IMR-90 (cell line): Measurements from ENCODE around the gene ZNF827. TPM values are rescaled to one million over a fixed set of nuclear protein-coding genes. Genes with fewer than 3 reads are reported as not detected.

Experiments used
- ATAC-seq: fragments of 200-7000 bp; cut with Tn5 transposase; 2 replicates; pipeline ENCODE4 v1.9.1; 2020; ENCODE audit warnings: low read depth, mild to moderate bottlenecking, moderate library complexity
- BruUV-seq: library from RNA; stranded (reverse); fragments of 400-500 nt; replicated peaks from 2 replicates; lab custom pipeline; 2021; lab: Mats Ljungman, UMichigan
- CTCF ChIA-PET: fragments of 300-600 bp; formaldehyde crosslinking; extraction: SDS; loops from one replicate; lab custom pipeline; 2021; ENCODE audit warnings: antibody characterized with exemption; lab: Yijun Ruan, JAX
- POLR2A ChIA-PET: fragments of 300-600 bp; sonication (Branson Sonifier 250); formaldehyde crosslinking; loops from one replicate; lab custom pipeline; 2022; ENCODE audit warnings: antibody characterized with exemption; ENCODE audit not compliant: unreplicated experiment; lab: Charles Lee
- DNase-seq: peaks from one replicate; pipeline ENCODE4 v3.0.0; 2013
- H2AFZ ChIP-seq: replicated peaks from 2 replicates; pipeline ENCODE3; 2013; ENCODE audit warnings: low read length, mild to moderate bottlenecking; ENCODE audit not compliant: poor library complexity
- H2AK5ac ChIP-seq: 2 replicates; pipeline ENCODE4 v1.6.1; 2013; ENCODE audit warnings: low read depth, low read length, inconsistent platforms
- H2AK9ac ChIP-seq: replicated peaks from 2 replicates; pipeline ENCODE3; 2013; ENCODE audit warnings: mild to moderate bottlenecking, low read depth, low read length, moderate library complexity; ENCODE audit not compliant: poor library complexity
- H2BK120ac ChIP-seq: 2 replicates; pipeline ENCODE4 v1.6.1; 2013; ENCODE audit warnings: low read depth, low read length, inconsistent platforms
- H2BK15ac ChIP-seq: 3 replicates; pipeline ENCODE4 v1.6.1; 2013; ENCODE audit warnings: low read depth, low read length, inconsistent platforms
- H2BK20ac ChIP-seq: 2 replicates; pipeline ENCODE4 v1.6.1; 2013; ENCODE audit warnings: low read depth, mild to moderate bottlenecking, inconsistent platforms, low read length, moderate library complexity
- H2BK5ac ChIP-seq: 2 replicates; pipeline ENCODE4 v1.6.1; 2013; ENCODE audit warnings: mild to moderate bottlenecking, low read depth, low read length, inconsistent platforms; ENCODE audit not compliant: poor library complexity, severe bottlenecking
- H3K14ac ChIP-seq: replicated peaks from 2 replicates; pipeline ENCODE4 v1.6.1; 2013; ENCODE audit warnings: low read depth, low read length, inconsistent platforms
- H3K18ac ChIP-seq: 2 replicates; pipeline ENCODE4 v1.6.1; 2013; ENCODE audit warnings: low read depth, low read length, control low read depth
- H3K23ac ChIP-seq: 2 replicates; pipeline ENCODE4 v1.6.1; 2013; ENCODE audit warnings: low read depth, low read length, inconsistent platforms
- H3K27ac ChIP-seq: 2 replicates; pipeline ENCODE4 v1.5.1; 2013; ENCODE audit warnings: mild to moderate bottlenecking, control low read depth, low read length; ENCODE audit not compliant: insufficient read depth
- H3K27me3 ChIP-seq: 2 replicates; pipeline ENCODE4 v1.6.1; 2013; ENCODE audit warnings: low read length; ENCODE audit not compliant: control insufficient read depth, insufficient read depth
- H3K36me3 ChIP-seq: 2 replicates; pipeline ENCODE4 v1.6.1; 2013; ENCODE audit warnings: low read length, mixed read lengths; ENCODE audit not compliant: control insufficient read depth, insufficient read depth
- H3K4ac ChIP-seq: 2 replicates; pipeline ENCODE4 v1.6.1; 2013; ENCODE audit warnings: low read depth, low read length, inconsistent platforms
- H3K4me1 ChIP-seq: 2 replicates; pipeline ENCODE4 v1.6.1; 2013; ENCODE audit warnings: low read length, mixed read lengths; ENCODE audit not compliant: control insufficient read depth, insufficient read depth
- H3K4me2 ChIP-seq: 2 replicates; pipeline ENCODE4 v1.6.1; 2013; ENCODE audit warnings: low read depth, mild to moderate bottlenecking, control low read depth, low read length, moderate library complexity
- H3K4me3 ChIP-seq: 2 replicates; pipeline ENCODE4 v1.5.1; 2013; ENCODE audit warnings: low read depth, mild to moderate bottlenecking, control low read depth, low read length, moderate library complexity; ENCODE audit not compliant: insufficient read depth
- H3K56ac ChIP-seq: 2 replicates; pipeline ENCODE4 v1.6.1; 2013; ENCODE audit warnings: low read length, inconsistent platforms; ENCODE audit not compliant: insufficient read depth; ENCODE audit errors: extremely low read depth
- H3K79me1 ChIP-seq, 2 experiments: 2 replicates each; pipeline ENCODE4 v1.6.1; 2013; ENCODE audit warnings: low read length in 2 of 2, inconsistent platforms in 1 of 2, low read depth in 1 of 2
- H3K9ac ChIP-seq: 2 replicates; pipeline ENCODE4 v1.6.1; 2013; ENCODE audit warnings: low read depth, low read length, control low read depth
- H3K9me1 ChIP-seq: 2 replicates; pipeline ENCODE4 v1.6.1; 2013; ENCODE audit warnings: low read length, inconsistent platforms; ENCODE audit not compliant: insufficient read depth
- H3K9me3 ChIP-seq: 2 replicates; pipeline ENCODE4 v1.6.1; 2013; ENCODE audit warnings: low read length; ENCODE audit not compliant: control insufficient read depth, insufficient read depth
- H4K20me1 ChIP-seq: 2 replicates; pipeline ENCODE4 v1.6.1; 2013; ENCODE audit warnings: low read length, inconsistent platforms; ENCODE audit not compliant: insufficient read depth
- H4K5ac ChIP-seq: 2 replicates; pipeline ENCODE4 v1.6.1; 2013; ENCODE audit warnings: mild to moderate bottlenecking, low read depth, low read length, control low read depth
- H4K8ac ChIP-seq, 2 experiments: 2 replicates each; pipeline ENCODE4 v1.6.1; 2013; ENCODE audit warnings: low read depth in 2 of 2, low read length in 2 of 2, control low read depth in 1 of 2, inconsistent platforms in 1 of 2
- H4K91ac ChIP-seq: 2 replicates; pipeline ENCODE4 v1.6.1; 2013; ENCODE audit warnings: low read depth, low read length, inconsistent platforms; ENCODE audit not compliant: insufficient read depth
- CEBPB ChIP-seq: IDR thresholded peaks from 2 replicates; pipeline ENCODE4 v1.6.1; 2012; ENCODE audit warnings: low read depth, low read length, improper control_type of control experiment
- CHD1 ChIP-seq: IDR thresholded peaks from 2 replicates; pipeline ENCODE4 v1.6.1; 2012; ENCODE audit warnings: low read depth, low read length, improper control_type of control experiment
- CTCF ChIP-seq: conservative IDR thresholded peaks from 2 replicates; pipeline ENCODE4 v1.5.1; 2012; ENCODE audit warnings: mild to moderate bottlenecking, low read depth, low read length, improper control_type of control experiment
- MAFK ChIP-seq: IDR thresholded peaks from 2 replicates; pipeline ENCODE4 v1.6.1; 2012; ENCODE audit warnings: low read depth, low read length, improper control_type of control experiment
- MAZ ChIP-seq: IDR thresholded peaks from 2 replicates; pipeline ENCODE4 v1.6.1; 2012; ENCODE audit warnings: low read depth, mild to moderate bottlenecking, low read length, improper control_type of control experiment, moderate library complexity, borderline replicate concordance
- RCOR1 ChIP-seq: IDR thresholded peaks from 2 replicates; pipeline ENCODE4 v1.6.1; 2012; ENCODE audit warnings: mild to moderate bottlenecking, low read length, improper control_type of control experiment; ENCODE audit not compliant: insufficient replicate concordance
- SMC3 ChIP-seq: fragments of 150-350 bp; IDR thresholded peaks from 2 replicates; pipeline ENCODE4 v1.6.1; 2016; ENCODE audit warnings: low read depth, mild to moderate bottlenecking, antibody characterized with exemption, low read length, moderate library complexity
- WGBS, 2 experiments: methylation state at CpG; one replicate each; pipeline versions ENCODE4 v1.1.5 to v1.1.7; 2013; ENCODE audit warnings: missing lambda C conversion rate in 2 of 2; ENCODE audit not compliant: insufficient read length in 1 of 2; ENCODE audit errors: extremely low coverage in 2 of 2; 5-methylcytosine and 5-hydroxymethylcytosine counted together
- dilution Hi-C: fragments of 300-500 bp; cut with HindIII; formaldehyde crosslinking; loops from one replicate; pipeline ENCODE4 v1.14.3; 2018; ENCODE audit warnings: low sequenced_read_pairs; ENCODE audit not compliant: unreplicated experiment
- in situ Hi-C: fragments of 300-500 bp; cut with MboI; formaldehyde crosslinking; loops from 3 replicates; pipeline ENCODE4 v1.14.3; 2019; ENCODE audit warnings: low sequenced_read_pairs, inconsistent platforms, mixed read lengths
- intact Hi-C: fragments of 100-400 bp; cut with micrococcal nuclease; formaldehyde crosslinking; loops from 2 replicates; pipeline ENCODE4 v1.10.0; 2022
- polyA plus RNA-seq, 3 experiments: library from polyadenylated mRNA; depleted of rRNA; stranded (reverse); fragments of >200 nt; gene quantifications; 2 replicates each; pipeline ENCODE4 v1.2.3, GENCODE V29; 2012; ENCODE audit warnings: low replicate concordance in 1 of 3
- total RNA-seq: library from RNA; depleted of rRNA; stranded (reverse); fragments of >200 nt; gene quantifications from 2 replicates; pipeline ENCODE4 v1.2.3, GENCODE V29; 2012
- TF ChIP-seq, protein P1 (sequence below): fragments of 150-350 bp; IDR thresholded peaks from 2 replicates; pipeline ENCODE4 v1.6.1; 2016; ENCODE audit warnings: low read depth, mild to moderate bottlenecking, low read length, moderate library complexity, borderline replicate concordance

ZNF827 gene
- total and polyA plus RNA-seq, 2 of the 4 experiments (the other 2 are of a cell fraction) = 6.6 to 31.7 TPM

DNA sequence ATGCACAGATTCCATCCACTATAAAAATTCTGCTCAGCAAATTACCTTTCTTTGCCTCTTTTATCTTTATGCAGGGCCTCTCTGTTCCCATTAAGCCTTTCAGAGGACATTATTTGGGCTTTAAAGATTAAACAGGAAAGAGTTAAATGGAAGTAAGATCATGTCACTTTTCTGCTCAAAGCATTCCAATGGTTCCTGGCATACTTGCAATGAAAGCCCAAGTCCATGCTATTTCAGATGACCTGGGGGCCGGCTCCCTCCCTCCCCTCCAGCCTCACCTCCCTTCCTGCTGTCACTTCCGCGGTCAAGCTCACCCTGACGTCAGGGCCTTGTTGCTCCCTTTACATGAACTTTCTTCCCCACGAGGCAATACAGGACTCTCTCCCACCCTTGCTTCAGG lies 133.1 kb downstream of the ZNF827 start (continued):
- TF ChIP-seq CTCF = no peak

GRCh38 chr4:145804116-145804515 lies 134.5 kb downstream of the ZNF827 start:
- Histone ChIP-seq H2BK5ac (peak overlapping the region; percentile 90), H4K20me1 (no peaks in the 10 kb centered on the region), H4K8ac (peak overlapping the region in 1 of 2 experiments; percentile 54; a peak in 1 of 4 replicates), H3K4me3 (no peak overlapping the region), H3K56ac (no peak overlapping the region), H2AK9ac (no peak overlapping the region), H3K9me3 (0 out of 2 replicates have a peak, but pooled peaks cover under 1% of the 10 kb centered on the region), H2AK5ac (no peak overlapping the region), H2AFZ (no peak overlapping the region), H4K91ac (no peak overlapping the region), H2BK20ac (no peak overlapping the region), H3K4me2 (peak overlapping the region; percentile 33; the same call in 1 of the 2 replicates), H2BK15ac (no peak overlapping the region), H3K27ac (no peak overlapping the region), H3K27me3 (no peaks in the 10 kb centered on the region), H4K5ac (peak overlapping the region; percentile 60; the same call in 1 of the 2 replicates), H2BK120ac (peak overlapping the region; percentile 53; the same call in 1 of the 2 replicates), H3K9ac (no peak overlapping the region), H3K4ac (peak overlapping the region; percentile 17; the same call in 1 of the 2 replicates), H3K14ac (no peak overlapping the region), H3K23ac (no peak overlapping the region), H3K9me1 (peaks cover 6% of the 10 kb centered on the region), H3K36me3 (no peaks in the 10 kb centered on the region), H3K18ac (no peak overlapping the region; the same call in 1 of the 2 replicates), H3K79me1 (peaks cover 0 to 18% of the 10 kb centered on the region in 2 experiments; a peak in 3 of 4 replicates), H3K4me1 (peaks cover 10% of the 10 kb centered on the region)
- no peak for TF ChIP-seq SMC3
- no peak for TF ChIP-seq MAFK
- TF ChIP-seq, protein P1, sequence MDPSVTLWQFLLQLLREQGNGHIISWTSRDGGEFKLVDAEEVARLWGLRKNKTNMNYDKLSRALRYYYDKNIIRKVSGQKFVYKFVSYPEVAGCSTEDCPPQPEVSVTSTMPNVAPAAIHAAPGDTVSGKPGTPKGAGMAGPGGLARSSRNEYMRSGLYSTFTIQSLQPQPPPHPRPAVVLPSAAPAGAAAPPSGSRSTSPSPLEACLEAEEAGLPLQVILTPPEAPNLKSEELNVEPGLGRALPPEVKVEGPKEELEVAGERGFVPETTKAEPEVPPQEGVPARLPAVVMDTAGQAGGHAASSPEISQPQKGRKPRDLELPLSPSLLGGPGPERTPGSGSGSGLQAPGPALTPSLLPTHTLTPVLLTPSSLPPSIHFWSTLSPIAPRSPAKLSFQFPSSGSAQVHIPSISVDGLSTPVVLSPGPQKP = no peak
- TF ChIP-seq CEBPB = peak; percentile 95
- no peak for TF ChIP-seq CHD1
- no peak for TF ChIP-seq RCOR1
- no peak for TF ChIP-seq CTCF
- TF ChIP-seq MAZ = peak; percentile 63
- intact Hi-C loops (loop anchor here (2.0 to 10.0 kb wide), 3 partner anchors 69 to 629 kb away; partner anchors contain the start of gene MMAA), in situ Hi-C loops (no loop called here), dilution Hi-C loops (no loop called here)
- peak; percentile 95 for DNase-seq
- no TSS peak for BruUV-seq
- CTCF ChIA-PET = interaction anchor here (0.8 kb wide), 1 partner anchor 102 kb away, joined by 4 read pairs; no protein-coding TSS in a partner anchor
- ATAC-seq = peak; percentile 70
- POLR2A ChIA-PET = interaction anchor here (0.6 kb wide), 1 partner anchor 234 kb away, joined by 4 read pairs; no protein-coding TSS in a partner anchor
- no CpG with 5 or more reads among the region's 2 CpGs for WGBS, 2 experiments
